Psoas muscle (tissue), 8 donors: ENCODE data around the gene JMJD1C. TPM values are rescaled to one million over a fixed set of nuclear protein-coding genes. Genes with fewer than 3 reads are reported as not detected.

Experiments
- ATAC-seq, 4 donors: fragments of 200-7000 bp; cut with Tn5 transposase; one replicate each; pipeline ENCODE4 v1.9.1; 2020; ENCODE audit warnings: moderate library complexity in 3 of 4, mild to moderate bottlenecking in 2 of 4
- DNase-seq, 2 donors: peaks; one replicate each; pipeline ENCODE4 v3.0.0-alpha.2; 2020
- H3K27ac ChIP-seq: fragments of 200-600 bp; one replicate; pipeline ENCODE4 v1.8.0; 2022
- H3K27me3 ChIP-seq, 3 donors: fragments of 200-600 bp in 1 of 3; one replicate each; pipeline versions ENCODE4 v1.6.1 to v1.8.0; 2013 to 2022; ENCODE audit warnings: low read length in 2 of 3, mild to moderate bottlenecking in 2 of 3, moderate library complexity in 1 of 3; ENCODE audit not compliant: insufficient read depth in 3 of 3
- H3K36me3 ChIP-seq, 2 donors: fragments of 200-600 bp in 1 of 2; one replicate each; pipeline versions ENCODE4 v1.6.1 to v1.8.0; 2013 to 2022; ENCODE audit warnings: low read depth in 1 of 2, mild to moderate bottlenecking in 1 of 2, moderate library complexity in 1 of 2; ENCODE audit not compliant: insufficient read depth in 1 of 2
- H3K4me1 ChIP-seq: fragments of 200-600 bp; one replicate; pipeline ENCODE4 v1.8.0; 2022
- H3K4me3 ChIP-seq: fragments of 200-600 bp; one replicate; pipeline ENCODE4 v1.8.0; 2022; ENCODE audit warnings: mild to moderate bottlenecking
- H3K9me3 ChIP-seq: fragments of 200-600 bp; one replicate; pipeline ENCODE4 v1.8.0; 2022
- CTCF ChIP-seq: fragments of 200-600 bp; IDR thresholded peaks from one replicate; pipeline ENCODE4 v1.8.0; 2022; ENCODE audit warnings: antibody characterized with exemption
- WGBS, 3 donors: extraction: QIAGEN DNeasy Blood & Tissue Kit; methylation state at CpG; one replicate each; pipeline versions ENCODE4 v1.1.6 to v1.1.7; 2013; 5-methylcytosine and 5-hydroxymethylcytosine counted together
- intact Hi-C, 2 donors: fragments of 100-400 bp; cut with DNase I; formaldehyde crosslinking; loops; one replicate each; pipeline versions ENCODE4 v1.11.0 to v1.14.2; 2022
- polyA plus RNA-seq, 3 donors: library from polyadenylated mRNA; stranded (reverse); fragments of 200-250 nt; gene quantifications; one replicate each; pipeline ENCODE4 v1.2.3, GENCODE V29; 2013
- total RNA-seq, 4 donors: library from RNA; stranded (reverse); fragmentation: NEBNext Ultra II Directional in 2 of 4; extraction: Animal tissue kit (Norgen Biotek cat#: 25700) in 2 of 4; gene quantifications; one replicate each; pipeline versions ENCODE4 v1.2.1 to v1.2.4, GENCODE V29; 2021 to 2023
- donor health status: healthy with polysubstance abuse.
- donor health status: DM: no; HTN: no; CAD: no; lungs with moderate emphysema.
- donor health status: Bipolar disorder and iron deficiency.
- donor health status: healthy.
- donor health status: DM: yes; HTN: yes; CAD: no.
- donor health status: DM: no; HTN: no; CAD: no.
- donor health status: DM: no; HTN: no; CAD: no.
- donor health status: DM: yes; HTN: yes; CAD: no.

Gene JMJD1C
- total and polyA plus RNA-seq, 7 donors: 17.5 to 74.4 (median 28.8) TPM

- 21 to 38% (median 22%) methylated on average over 3 of the region's 3 CpGs for WGBS, 3 donors
- peaks cover 0 to 10% of the 10 kb centered on the region in 2 donors for H3K36me3 ChIP-seq
- no peak for TF ChIP-seq CTCF
- no peaks in the 10 kb centered on the region for H3K9me3 ChIP-seq
- intact Hi-C loops: no loop called here
- H3K4me3 ChIP-seq: no peak overlapping the region
- H3K27me3 ChIP-seq: no peaks in the 10 kb centered on the region
- H3K27ac ChIP-seq: no peak overlapping the region
- DNase-seq: no peak
- ATAC-seq: peak in 3 of 4 donors; percentile 33 to 62 (median 40)
- peaks cover 83% of the 10 kb centered on the region for H3K4me1 ChIP-seq
Observed at GRCh38 chr10:63256009-63256773, 209.6 kb downstream of the JMJD1C start.

- Histone ChIP-seq H3K27me3 (no peaks in the 10 kb centered on the region), H3K36me3 (peaks cover 0 to 2% of the 10 kb centered on the region in 2 donors), H3K27ac (no peak overlapping the region), H3K4me3 (no peak overlapping the region), H3K4me1 (peaks cover 81% of the 10 kb centered on the region), H3K9me3 (no peaks in the 10 kb centered on the region)
- no peak for TF ChIP-seq CTCF
- ATAC-seq (no peak), DNase-seq (no peak)
- WGBS, 3 donors: 73 to 86% (median 75%) methylated on average over 4 of the region's 4 CpGs
- intact Hi-C loops: no loop called here
Observed at GRCh38 chr10:63255316-63255715, 210.5 kb downstream of the JMJD1C start.

- TF ChIP-seq CTCF: no peak
- H3K27me3 ChIP-seq: no peaks in the 10 kb centered on the region
- DNase-seq (no peak), ATAC-seq (peak; percentile 46 to 71 (median 62))
- H3K4me3 ChIP-seq: no peak overlapping the region
- peaks cover 61% of the 10 kb centered on the region for H3K4me1 ChIP-seq
- H3K36me3 ChIP-seq: peaks cover 0 to 12% of the 10 kb centered on the region in 2 donors
- H3K9me3 ChIP-seq: no peaks in the 10 kb centered on the region
- 65 to 96% (median 78%) methylated on average over 4 of the region's 4 CpGs for WGBS, 3 donors
- peak overlapping the region; percentile 47 for H3K27ac ChIP-seq
- intact Hi-C loops: no loop called here
Observed at GRCh38 chr10:63253040-63253439, 212.7 kb downstream of the JMJD1C start.

GRCh38 chr10:63252095-63252762, 213.5 kb downstream of the JMJD1C start:
- no peak for ATAC-seq
- Histone ChIP-seq H3K27me3 (no peaks in the 10 kb centered on the region), H3K9me3 (no peaks in the 10 kb centered on the region), H3K36me3 (peaks cover 0 to 12% of the 10 kb centered on the region in 2 donors), H3K4me3 (no peak overlapping the region), H3K27ac (peak overlapping the region; percentile 47), H3K4me1 (peaks cover 55% of the 10 kb centered on the region)
- no peak for DNase-seq
- intact Hi-C loops: no loop called here
- no peak for TF ChIP-seq CTCF
